ENCODE measurements around the gene PDGFA.

Gene PDGFA

GRCh38 chr7:461453-462172 is 58.0 kb downstream of the PDGFA start:
- no peak for DNase-seq (ENCODE audit: low read depth, low spot score)

- DNase-seq (ENCODE audit: low read depth, low spot score) = no peak
These were observed 58.6 kb downstream of the PDGFA start for GRCh38 chr7:461117-461452.

- DNase-seq (ENCODE audit: low read depth, low spot score) = no peak
These were observed 59.1 kb downstream of the PDGFA start for GRCh38 chr7:460374-461116.

- no peak for DNase-seq (ENCODE audit: low read depth, low spot score)
These were observed 59.9 kb downstream of the PDGFA start for GRCh38 chr7:459584-460373.

GRCh38 chr7:458511-459245 is 61.0 kb downstream of the PDGFA start:
- no peak for DNase-seq (ENCODE audit: low read depth, low spot score)

GRCh38 chr7:457814-458510 is 61.7 kb downstream of the PDGFA start:
- DNase-seq (ENCODE audit: low read depth, low spot score) = no peak

- DNase-seq (ENCODE audit: low read depth, low spot score) = no peak
These were observed 64.3 kb downstream of the PDGFA start for GRCh38 chr7:455110-455928.

GRCh38 chr7:454356-455109 is 65.1 kb downstream of the PDGFA start:
- DNase-seq (ENCODE audit: low read depth, low spot score) = no peak

GRCh38 chr7:453597-454306 is 65.9 kb downstream of the PDGFA start:
- no peak for DNase-seq (ENCODE audit: low read depth, low spot score)

- DNase-seq (ENCODE audit: low read depth, low spot score) = no peak
These were observed 66.7 kb downstream of the PDGFA start for GRCh38 chr7:452791-453455.

- no peak for DNase-seq (ENCODE audit: low read depth, low spot score)
These were observed 67.4 kb downstream of the PDGFA start for GRCh38 chr7:452226-452751.

- DNase-seq (ENCODE audit: low read depth, low spot score) = no peak
These were observed 68.1 kb downstream of the PDGFA start for GRCh38 chr7:451255-452225.

GRCh38 chr7:450741-451140 is 68.9 kb downstream of the PDGFA start:
- no peak for DNase-seq (ENCODE audit: low read depth, low spot score)

- DNase-seq (ENCODE audit: low read depth, low spot score) = no peak
These were observed 69.6 kb downstream of the PDGFA start for GRCh38 chr7:450036-450435.

- no peak for DNase-seq (ENCODE audit: low read depth, low spot score)
These were observed 70.2 kb downstream of the PDGFA start for GRCh38 chr7:449324-450019.

- DNase-seq (ENCODE audit: low read depth, low spot score) = no peak
These were observed 72.1 kb downstream of the PDGFA start for GRCh38 chr7:447523-447922.

Data from smooth muscle cell of the brain vasculature (primary cell).